Brain microvascular endothelial cell (primary cell): ENCODE data around the gene LCN10.
A peak's percentile ranks its signal among the peaks of the same experiment; 100 is the strongest.

ENCODE experiments used
- DNase-seq: peaks from one replicate; pipeline ENCODE4 v3.0.0-alpha.2; 2020
- H3K27ac ChIP-seq: fragments of 250-450 bp; sonication (Bioruptor Pico); 2 replicates; pipeline ENCODE4 v1.5.1; 2020; ENCODE audit warnings: mild to moderate bottlenecking, moderate library complexity
- H3K27me3 ChIP-seq: fragments of 250-450 bp; sonication (Bioruptor Pico); replicated peaks from 2 replicates; pipeline ENCODE4 v1.5.1; 2020; ENCODE audit warnings: mild to moderate bottlenecking
- H3K36me3 ChIP-seq: fragments of 250-450 bp; sonication (Bioruptor Pico); replicated peaks from 2 replicates; pipeline ENCODE4 v1.5.1; 2020; ENCODE audit warnings: mild to moderate bottlenecking
- H3K4me3 ChIP-seq: 2 replicates; pipeline ENCODE4 v1.5.1; 2011; ENCODE audit warnings: low read depth, mild to moderate bottlenecking, control low read depth, low read length, moderate library complexity
- in situ Hi-C: cut with HindIII; loops from 2 replicates; pipeline ENCODE4 v1.10.0; 2017; ENCODE audit warnings: low sequenced_read_pairs, low pct_ligation_motif_present
- TF ChIP-seq, protein P1 (sequence below): IDR thresholded peaks from 2 replicates; pipeline ENCODE4 v1.5.1; 2011; ENCODE audit warnings: low read depth, mild to moderate bottlenecking, moderate library complexity, low read length, control low read depth, inconsistent platforms; ENCODE audit errors: missing control alignments

The LCN10 gene

GRCh38 chr9:136782452-136782851 is 39.7 kb upstream of the LCN10 start:
- H3K4me3 ChIP-seq: no peak overlapping the region
- H3K27ac ChIP-seq: no peak overlapping the region
- in situ Hi-C loops: no loop called here
- H3K27me3 ChIP-seq: peaks cover 3% of the 10 kb centered on the region
- TF ChIP-seq, protein P1, sequence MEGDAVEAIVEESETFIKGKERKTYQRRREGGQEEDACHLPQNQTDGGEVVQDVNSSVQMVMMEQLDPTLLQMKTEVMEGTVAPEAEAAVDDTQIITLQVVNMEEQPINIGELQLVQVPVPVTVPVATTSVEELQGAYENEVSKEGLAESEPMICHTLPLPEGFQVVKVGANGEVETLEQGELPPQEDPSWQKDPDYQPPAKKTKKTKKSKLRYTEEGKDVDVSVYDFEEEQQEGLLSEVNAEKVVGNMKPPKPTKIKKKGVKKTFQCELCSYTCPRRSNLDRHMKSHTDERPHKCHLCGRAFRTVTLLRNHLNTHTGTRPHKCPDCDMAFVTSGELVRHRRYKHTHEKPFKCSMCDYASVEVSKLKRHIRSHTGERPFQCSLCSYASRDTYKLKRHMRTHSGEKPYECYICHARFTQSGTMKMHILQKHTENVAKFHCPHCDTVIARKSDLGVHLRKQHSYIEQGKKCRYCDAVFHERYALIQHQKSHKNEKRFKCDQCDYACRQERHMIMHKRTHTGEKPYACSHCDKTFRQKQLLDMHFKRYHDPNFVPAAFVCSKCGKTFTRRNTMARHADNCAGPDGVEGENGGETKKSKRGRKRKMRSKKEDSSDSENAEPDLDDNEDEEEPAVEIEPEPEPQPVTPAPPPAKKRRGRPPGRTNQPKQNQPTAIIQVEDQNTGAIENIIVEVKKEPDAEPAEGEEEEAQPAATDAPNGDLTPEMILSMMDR: no peak
- H3K36me3 ChIP-seq: no peaks in the 10 kb centered on the region
- no peak for DNase-seq

GRCh38 chr9:136779808-136780207 is 37.1 kb upstream of the LCN10 start:
- DNase-seq: no peak
- H3K4me3 ChIP-seq: no peak overlapping the region
- peaks cover 3% of the 10 kb centered on the region for H3K27me3 ChIP-seq
- H3K36me3 ChIP-seq: no peaks in the 10 kb centered on the region
- TF ChIP-seq, protein P1: peak; percentile 38
- H3K27ac ChIP-seq: no peak overlapping the region
- in situ Hi-C loops: no loop called here

GRCh38 chr9:136777359-136777758 is 34.6 kb upstream of the LCN10 start:
- DNase-seq: no peak
- in situ Hi-C loops: no loop called here

GRCh38 chr9:136776947-136777346 is 34.2 kb upstream of the LCN10 start:
- in situ Hi-C loops: no loop called here
- Histone ChIP-seq H3K27ac (no peak overlapping the region), H3K36me3 (no peaks in the 10 kb centered on the region), H3K4me3 (no peak overlapping the region), H3K27me3 (peaks cover 3% of the 10 kb centered on the region)
- no peak for DNase-seq
- TF ChIP-seq, protein P1: no peak

More at GRCh38 chr9:136777359-136777758, 34.6 kb upstream of the LCN10 start:
- Histone ChIP-seq H3K27ac (no peak overlapping the region), H3K4me3 (no peak overlapping the region), H3K27me3 (peaks cover 3% of the 10 kb centered on the region), H3K36me3 (no peaks in the 10 kb centered on the region)
- TF ChIP-seq, protein P1: no peak

DNA sequence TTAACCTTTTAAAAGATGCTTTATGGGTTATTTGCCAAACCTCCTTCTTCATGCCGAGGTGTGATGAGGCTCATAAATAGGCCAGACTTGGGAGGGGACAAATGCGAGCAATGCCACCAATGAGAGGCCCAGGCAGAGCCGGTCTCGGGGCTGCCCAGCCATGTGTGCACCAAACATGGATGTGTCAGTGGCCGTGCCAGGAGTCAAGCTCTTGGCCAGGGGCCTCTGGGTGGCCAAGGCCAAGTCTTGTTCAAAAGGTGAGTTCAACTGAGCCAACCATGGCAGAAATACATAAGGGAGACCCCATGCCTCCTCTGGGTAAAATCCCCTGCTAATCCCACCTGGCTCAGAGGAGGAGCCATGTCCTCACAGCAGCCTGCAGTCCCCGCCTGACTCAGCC is 32.5 kb upstream of the LCN10 start:
- TF ChIP-seq, protein P1: no peak
- no peak overlapping the region for H3K4me3 ChIP-seq
- H3K36me3 ChIP-seq: no peaks in the 10 kb centered on the region
- in situ Hi-C loops: no loop called here
- H3K27ac ChIP-seq: no peak overlapping the region
- DNase-seq: no peak
- no peaks in the 10 kb centered on the region for H3K27me3 ChIP-seq

GRCh38 chr9:136774416-136775045 is 31.8 kb upstream of the LCN10 start:
- no peak overlapping the region for H3K27ac ChIP-seq
- in situ Hi-C loops: no loop called here
- TF ChIP-seq, protein P1: no peak
- no peak overlapping the region for H3K4me3 ChIP-seq
- no peak for DNase-seq
- no peaks in the 10 kb centered on the region for H3K27me3 ChIP-seq
- no peaks in the 10 kb centered on the region for H3K36me3 ChIP-seq
